NCI-H2081 treated with DMSO at 0.1 percent for 48 hours (cell line): ENCODE results near the gene GOLGA6L7.
"Not testable (repeated sequence)": the region's sequence is repeated elsewhere in the genome, so short reads cannot be mapped to it uniquely, and the experiment has no call there.

ENCODE experiments used
- DNase-seq: peaks from one replicate; lab custom pipeline; 2025; lab: John Stamatoyannopoulos, UW

GOLGA6L7 gene

GRCh38 chr15:28848521-28848920 lies at the start of gene GOLGA6L7:
Gene GOLGA6L7 (minus strand): TSS chr15:28848644. CDS start chr15:28848549, 95 bp downstream.
- not testable (repeated sequence) for DNase-seq

- DNase-seq = no peak
Measured at GRCh38 chr15:28897861-28898585, 49.6 kb upstream of the GOLGA6L7 start.

- DNase-seq = no peak
Measured at GRCh38 chr15:28896951-28897350, 48.5 kb upstream of the GOLGA6L7 start.

- no peak for DNase-seq
Measured at GRCh38 chr15:28895566-28895965, 47.1 kb upstream of the GOLGA6L7 start.

GRCh38 chr15:28895146-28895545 lies 46.7 kb upstream of the GOLGA6L7 start:
- DNase-seq = no peak

- no peak for DNase-seq
Measured at GRCh38 chr15:28894631-28895030, 46.2 kb upstream of the GOLGA6L7 start.

GRCh38 chr15:28892789-28893610 lies 44.6 kb upstream of the GOLGA6L7 start:
- no peak for DNase-seq

GRCh38 chr15:28891588-28891987 lies 43.1 kb upstream of the GOLGA6L7 start:
- no peak for DNase-seq

- no peak for DNase-seq
Measured at GRCh38 chr15:28890711-28891495, 42.5 kb upstream of the GOLGA6L7 start.

- DNase-seq = not testable (repeated sequence)
Measured at GRCh38 chr15:28890291-28890690, 41.8 kb upstream of the GOLGA6L7 start.

GRCh38 chr15:28889871-28890270 lies 41.4 kb upstream of the GOLGA6L7 start:
- not testable (repeated sequence) for DNase-seq

GRCh38 chr15:28889346-28889745 lies 40.9 kb upstream of the GOLGA6L7 start:
- DNase-seq = no peak

GRCh38 chr15:28888900-28889299 lies 40.5 kb upstream of the GOLGA6L7 start:
- DNase-seq = no peak

GRCh38 chr15:28888302-28888894 lies 40.0 kb upstream of the GOLGA6L7 start:
- no peak for DNase-seq

- no peak for DNase-seq
Measured at GRCh38 chr15:28887339-28888174, 39.1 kb upstream of the GOLGA6L7 start.

- DNase-seq = no peak
Measured at GRCh38 chr15:28886431-28887338, 38.2 kb upstream of the GOLGA6L7 start.

GRCh38 chr15:28885630-28886430 lies 37.4 kb upstream of the GOLGA6L7 start, which contains the start of gene APBA2:
Gene APBA2 (plus strand): TSS chr15:28885974. CDS start chr15:29053885, 167,911 bp downstream.
- no peak for DNase-seq

GRCh38 chr15:28885128-28885629 lies 36.7 kb upstream of the GOLGA6L7 start:
- no peak for DNase-seq
